Liver (tissue), 3 donors: ENCODE measurements around the gene KRT32.

Source experiments
- CTCF ChIP-seq: fragments of 150-350 bp; IDR thresholded peaks from 2 replicates; pipeline ENCODE4 v1.5.1; 2017; ENCODE audit warnings: improper control_type of control experiment, low read depth, low read length; ENCODE audit not compliant: missing input control
- GABPA ChIP-seq, 2 donors: IDR thresholded peaks in 1 of 2; conservative IDR thresholded peaks in 1 of 2; 2 replicates each; pipeline ENCODE4 v1.6.1; 2016; ENCODE audit warnings: antibody characterized with exemption in 2 of 2, mild to moderate bottlenecking in 1 of 2, moderate library complexity in 1 of 2
- SP1 ChIP-seq: IDR thresholded peaks from 2 replicates; pipeline ENCODE4 v1.6.1; 2018; ENCODE audit warnings: antibody characterized with exemption, mild to moderate bottlenecking
- YY1 ChIP-seq: IDR thresholded peaks from 2 replicates; pipeline ENCODE4 v1.6.1; 2016; ENCODE audit warnings: antibody characterized with exemption, mild to moderate bottlenecking
- ZBTB33 ChIP-seq: IDR thresholded peaks from 2 replicates; pipeline ENCODE4 v1.6.1; 2016; ENCODE audit warnings: antibody characterized with exemption
- TF ChIP-seq, protein P1 (sequence below): IDR thresholded peaks from 2 replicates; pipeline ENCODE4 v1.6.1; 2016; ENCODE audit warnings: antibody characterized with exemption
- donor health status: healthy.
- donor health status: healthy.

GRCh38 chr17:41516830-41517283 is 49.7 kb upstream of the KRT32 start:
- TF ChIP-seq CTCF (no peak), ZBTB33 (no peak), SP1 (no peak), YY1 (no peak), GABPA (IDR thresholded peaks at IDR 0.05 in 1 of 2, conservative IDR thresholded peaks at IDR 0.05 in 1 of 2) (no peak)
- TF ChIP-seq, protein P1, sequence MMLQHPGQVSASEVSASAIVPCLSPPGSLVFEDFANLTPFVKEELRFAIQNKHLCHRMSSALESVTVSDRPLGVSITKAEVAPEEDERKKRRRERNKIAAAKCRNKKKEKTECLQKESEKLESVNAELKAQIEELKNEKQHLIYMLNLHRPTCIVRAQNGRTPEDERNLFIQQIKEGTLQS: no peak
